Stimulated activated CD4-positive, alpha-beta T cell treated with anti-CD3 and anti-CD28 coated beads, Interleukin-4, amount 100 ng/mL, for 4 hours (primary cell): ENCODE measurements around the gene NOP58.
"Not testable (repeated sequence)": the region's sequence is repeated elsewhere in the genome, so short reads cannot be mapped to it uniquely, and the experiment has no call there.

Experiments
- DNase-seq, 2 experiments: peaks; one replicate each; pipeline ENCODE4 v3.0.0-alpha.2; 2020

Gene NOP58

GRCh38 chr2:202307690-202308089 is 42.1 kb downstream of the NOP58 start:
- DNase-seq: no peak

GRCh38 chr2:202311823-202312388 is 46.3 kb downstream of the NOP58 start:
- DNase-seq: no peak

- no peak for DNase-seq
Measured at GRCh38 chr2:202314116-202314515, 48.6 kb downstream of the NOP58 start.

- DNase-seq: no peak
Measured at GRCh38 chr2:202317080-202317857, 51.7 kb downstream of the NOP58 start.

- DNase-seq: not testable (repeated sequence)
Measured at GRCh38 chr2:202320362-202320761, 54.8 kb downstream of the NOP58 start.

- no peak for DNase-seq
Measured at GRCh38 chr2:202322435-202322834, 56.9 kb downstream of the NOP58 start.

GRCh38 chr2:202327858-202328257 is 62.3 kb downstream of the NOP58 start:
- DNase-seq: no peak

- DNase-seq: no peak
Measured at GRCh38 chr2:202335791-202336467, 70.4 kb downstream of the NOP58 start.

- DNase-seq: no peak
Measured at GRCh38 chr2:202337151-202337550, 71.6 kb downstream of the NOP58 start.

- no peak for DNase-seq
Measured at GRCh38 chr2:202337706-202338346, 72.3 kb downstream of the NOP58 start.

GRCh38 chr2:202339071-202339870 is 73.7 kb downstream of the NOP58 start:
- DNase-seq: no peak

GRCh38 chr2:202344178-202344577 is 78.6 kb downstream of the NOP58 start:
- no peak for DNase-seq

GRCh38 chr2:202346180-202346579 is 80.6 kb downstream of the NOP58 start:
- no peak for DNase-seq
